H1 (cell line): ENCODE results near the gene SLC13A4.

ENCODE experiments used
- EGR1 ChIP-seq: IDR thresholded peaks from 2 replicates; pipeline ENCODE4 v1.6.1; 2011; ENCODE audit warnings: low read depth, low read length, borderline replicate concordance
- EP300 ChIP-seq, 2 experiments: IDR thresholded peaks; 1 replicate in 1 of 2; 2 replicates in 1 of 2; pipeline ENCODE4 v1.6.1; 2011 to 2012; ENCODE audit warnings: low read depth in 2 of 2, low read length in 2 of 2, mild to moderate bottlenecking in 2 of 2, borderline replicate concordance in 1 of 2, inconsistent platforms in 1 of 2, moderate library complexity in 1 of 2
- EZH2 ChIP-seq: fragments of 200-600 bp; sonication (generic); IDR thresholded peaks from 2 replicates; pipeline ENCODE4 v1.7.1; 2012; ENCODE audit warnings: low read depth, mild to moderate bottlenecking, moderate library complexity, low read length, inconsistent platforms; ENCODE audit not compliant: severe bottlenecking
- FOSL1 ChIP-seq: IDR thresholded peaks from 2 replicates; pipeline ENCODE4 v1.6.1; 2011; ENCODE audit warnings: mild to moderate bottlenecking, low read depth, low read length, moderate library complexity; ENCODE audit not compliant: insufficient read depth
- HDAC2 ChIP-seq, 2 experiments: fragments of 300-600 bp in 1 of 2; sonication (generic) in 1 of 2; IDR thresholded peaks; 2 replicates each; pipeline ENCODE4 v1.6.1; 2011 to 2012; ENCODE audit warnings: low read depth in 2 of 2, low read length in 2 of 2, mild to moderate bottlenecking in 2 of 2, moderate library complexity in 2 of 2, borderline replicate concordance in 1 of 2, inconsistent platforms in 1 of 2
- NRF1 ChIP-seq: IDR thresholded peaks from 2 replicates; pipeline ENCODE4 v1.6.1; 2011; ENCODE audit warnings: mild to moderate bottlenecking, low read depth, low read length, improper control_type of control experiment
- POLR2A ChIP-seq, 2 experiments: IDR thresholded peaks; 1 replicate in 1 of 2; 2 replicates in 1 of 2; pipeline ENCODE4 v1.6.1; 2011; ENCODE audit warnings: low read depth in 2 of 2, low read length in 2 of 2, mild to moderate bottlenecking in 2 of 2; ENCODE audit errors: control extremely low read depth in 1 of 2
- POLR2AphosphoS5 ChIP-seq: IDR thresholded peaks from 2 replicates; pipeline ENCODE4 v1.6.1; 2011; ENCODE audit warnings: low read depth, low read length
- ZNF274 ChIP-seq: IDR thresholded peaks from 2 replicates; pipeline ENCODE4 v1.7.0; 2012; ENCODE audit warnings: low read length, borderline replicate concordance; ENCODE audit errors: extremely low read depth
- TF ChIP-seq, protein P1 (sequence below), 3 experiments: IDR thresholded peaks; 1 replicate in 2 of 3; 2 replicates in 1 of 3; pipeline versions ENCODE4 v1.5.1 to v1.6.1; 2011; ENCODE audit warnings: low read length in 3 of 3, mild to moderate bottlenecking in 3 of 3, inconsistent platforms in 2 of 3, low read depth in 1 of 3, moderate library complexity in 1 of 3; ENCODE audit not compliant: insufficient read depth in 1 of 3; ENCODE audit errors: control extremely low read depth in 1 of 3

DNA sequence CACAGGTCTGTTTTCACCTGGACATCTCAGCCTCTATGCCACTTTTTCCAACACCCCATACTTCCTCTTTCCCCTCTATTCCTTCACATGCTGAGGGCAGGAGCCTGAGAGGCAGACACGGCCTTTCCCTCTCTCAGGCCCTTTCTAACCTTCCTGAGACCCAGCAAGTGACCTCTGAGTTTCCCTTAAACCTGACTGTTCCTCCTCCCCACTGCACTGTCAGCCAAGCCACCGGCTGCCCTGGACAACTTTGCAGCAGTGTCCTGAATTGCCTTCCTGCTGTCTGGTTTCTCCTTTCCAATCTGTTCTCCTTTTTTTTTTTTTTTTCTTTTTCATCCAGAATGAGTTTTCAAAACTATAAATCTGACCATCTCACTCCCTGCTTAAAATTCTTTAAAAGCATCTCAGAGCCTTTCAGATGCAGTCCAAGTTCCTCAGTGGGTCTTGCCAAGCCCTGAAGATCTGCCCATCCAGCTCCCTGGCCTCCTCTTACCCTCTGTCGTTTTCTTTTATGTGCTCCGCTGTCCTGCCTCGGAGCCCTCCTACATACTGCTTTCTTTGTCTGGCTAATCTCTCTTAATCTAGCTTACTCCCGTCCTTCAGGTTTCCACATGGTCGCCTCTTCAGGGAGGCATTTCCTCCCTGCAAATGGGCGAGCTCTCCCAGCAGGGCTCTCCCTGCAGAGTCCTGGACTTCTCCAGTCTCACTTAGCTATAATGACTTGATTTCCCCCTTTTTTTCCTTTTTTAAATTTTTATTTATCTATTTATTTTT lies 30.5 kb downstream of the SLC13A4 start:
- TF ChIP-seq HDAC2 (IDR thresholded peaks at IDR 0.05; ENCODE audit: borderline replicate concordance in 1 of 2, low read depth in 2 of 2, low read length in 2 of 2) = no peak
- no peak for TF ChIP-seq POLR2A (IDR thresholded peaks at IDR 0.05; ENCODE audit: control extremely low read depth in 1 of 2, low read depth in 2 of 2, low read length in 2 of 2)
- TF ChIP-seq NRF1 = no peak
- no peak for TF ChIP-seq FOSL1
- TF ChIP-seq, protein P1, sequence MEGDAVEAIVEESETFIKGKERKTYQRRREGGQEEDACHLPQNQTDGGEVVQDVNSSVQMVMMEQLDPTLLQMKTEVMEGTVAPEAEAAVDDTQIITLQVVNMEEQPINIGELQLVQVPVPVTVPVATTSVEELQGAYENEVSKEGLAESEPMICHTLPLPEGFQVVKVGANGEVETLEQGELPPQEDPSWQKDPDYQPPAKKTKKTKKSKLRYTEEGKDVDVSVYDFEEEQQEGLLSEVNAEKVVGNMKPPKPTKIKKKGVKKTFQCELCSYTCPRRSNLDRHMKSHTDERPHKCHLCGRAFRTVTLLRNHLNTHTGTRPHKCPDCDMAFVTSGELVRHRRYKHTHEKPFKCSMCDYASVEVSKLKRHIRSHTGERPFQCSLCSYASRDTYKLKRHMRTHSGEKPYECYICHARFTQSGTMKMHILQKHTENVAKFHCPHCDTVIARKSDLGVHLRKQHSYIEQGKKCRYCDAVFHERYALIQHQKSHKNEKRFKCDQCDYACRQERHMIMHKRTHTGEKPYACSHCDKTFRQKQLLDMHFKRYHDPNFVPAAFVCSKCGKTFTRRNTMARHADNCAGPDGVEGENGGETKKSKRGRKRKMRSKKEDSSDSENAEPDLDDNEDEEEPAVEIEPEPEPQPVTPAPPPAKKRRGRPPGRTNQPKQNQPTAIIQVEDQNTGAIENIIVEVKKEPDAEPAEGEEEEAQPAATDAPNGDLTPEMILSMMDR (IDR thresholded peaks at IDR 0.05; ENCODE audit: control extremely low read depth in 1 of 3, insufficient read depth in 1 of 3, low read depth in 1 of 3, low read length in 3 of 3) = no peak
- TF ChIP-seq EP300 (IDR thresholded peaks at IDR 0.05; ENCODE audit: borderline replicate concordance in 1 of 2, low read depth in 2 of 2, low read length in 2 of 2) = no peak
- no peak for TF ChIP-seq POLR2AphosphoS5
- TF ChIP-seq EZH2 = no peak
- no peak for TF ChIP-seq EGR1
- no peak for TF ChIP-seq ZNF274
